Neural progenitor cell (in vitro differentiated cells): ENCODE data around the gene DDX52. TPM values are rescaled to one million over a fixed set of nuclear protein-coding genes. Genes with fewer than 3 reads are reported as not detected.

ENCODE experiments used
- DNase-seq: peaks from one replicate; pipeline ENCODE4 v3.0.0-alpha.2; 2016; ENCODE audit warnings: low spot score
- H2AFZ ChIP-seq: fragments of 200-600 bp; sonication (generic); replicated peaks from 2 replicates; pipeline ENCODE4 v1.6.1; 2016; ENCODE audit warnings: antibody characterized with exemption
- H3F3A ChIP-seq: fragments of 200-600 bp; sonication (generic); 2 replicates; pipeline ENCODE4 v1.6.1; 2016; ENCODE audit warnings: antibody characterized with exemption, low read depth
- H3K27ac ChIP-seq: fragments of 200-600 bp; sonication (generic); 2 replicates; pipeline ENCODE4 v1.5.1; 2016; ENCODE audit warnings: mild to moderate bottlenecking
- H3K27me3 ChIP-seq: fragments of 200-600 bp; sonication (generic); 2 replicates; pipeline ENCODE4 v1.6.1; 2016; ENCODE audit warnings: mild to moderate bottlenecking, moderate library complexity
- H3K36me3 ChIP-seq: fragments of 200-600 bp; sonication (generic); 2 replicates; pipeline ENCODE4 v1.5.1; 2016
- H3K4me1 ChIP-seq: fragments of 200-600 bp; sonication (generic); 2 replicates; pipeline ENCODE4 v1.6.1; 2016; ENCODE audit warnings: mixed run types
- H3K4me2 ChIP-seq: fragments of 200-600 bp; sonication (generic); 2 replicates; pipeline ENCODE4 v1.6.1; 2016
- H3K4me3 ChIP-seq: fragments of 200-600 bp; sonication (generic); 2 replicates; pipeline ENCODE4 v1.5.1; 2016
- H3K79me2 ChIP-seq: fragments of 200-600 bp; sonication (generic); 2 replicates; pipeline ENCODE4 v1.6.1; 2016; ENCODE audit warnings: low read depth
- H3K9ac ChIP-seq: fragments of 200-600 bp; sonication (generic); 2 replicates; pipeline ENCODE4 v1.6.1; 2016
- H3K9me3 ChIP-seq: fragments of 200-600 bp; sonication (generic); 2 replicates; pipeline ENCODE4 v1.5.1; 2016; ENCODE audit warnings: low read depth
- H4K20me1 ChIP-seq: fragments of 200-600 bp; sonication (generic); 2 replicates; pipeline ENCODE4 v1.6.1; 2016; ENCODE audit warnings: low read depth
- H3K27ac Mint-ChIP-seq: 3 replicates; pipeline ENCODE4 v1.8.0; 2021; ENCODE audit warnings: mixed read lengths
- H3K27me3 Mint-ChIP-seq: 2 replicates; pipeline ENCODE4 v1.8.0; 2022; ENCODE audit warnings: low read depth, mild to moderate bottlenecking, inconsistent platforms, moderate library complexity, mixed read lengths; ENCODE audit not compliant: insufficient read depth
- H3K36me3 Mint-ChIP-seq: 3 replicates; pipeline ENCODE4 v1.8.0; 2021; ENCODE audit warnings: mixed read lengths
- H3K4me1 Mint-ChIP-seq: 3 replicates; pipeline ENCODE4 v1.8.0; 2021; ENCODE audit warnings: mixed read lengths
- H3K4me3 Mint-ChIP-seq: 3 replicates; pipeline ENCODE4 v1.8.0; 2021; ENCODE audit warnings: mild to moderate bottlenecking, moderate library complexity, mixed read lengths
- H3K9me3 Mint-ChIP-seq: 3 replicates; pipeline ENCODE4 v1.8.0; 2020; ENCODE audit warnings: mixed read lengths
- CTCF ChIP-seq: fragments of 200-600 bp; sonication (generic); IDR thresholded peaks from 2 replicates; pipeline ENCODE4 v1.5.1; 2017; ENCODE audit warnings: antibody characterized with exemption, mild to moderate bottlenecking
- EZH2 ChIP-seq: fragments of 200-600 bp; sonication (generic); IDR thresholded peaks from 2 replicates; pipeline ENCODE4 v1.6.1; 2017; ENCODE audit warnings: antibody characterized with exemption, mild to moderate bottlenecking, moderate library complexity
- EZH2phosphoT487 ChIP-seq: fragments of 200-600 bp; sonication (generic); IDR thresholded peaks from 2 replicates; pipeline ENCODE4 v1.6.1; 2017; ENCODE audit warnings: antibody characterized with exemption
- total RNA-seq: library from RNA; depleted of rRNA; stranded (reverse); fragments of >200 nt; gene quantifications from 2 replicates; pipeline ENCODE4 v1.2.3, GENCODE V29; 2015; ENCODE audit warnings: low replicate concordance

Gene DDX52
- total RNA-seq, 1 donor from 2014 or later = 55.3 TPM

DNA sequence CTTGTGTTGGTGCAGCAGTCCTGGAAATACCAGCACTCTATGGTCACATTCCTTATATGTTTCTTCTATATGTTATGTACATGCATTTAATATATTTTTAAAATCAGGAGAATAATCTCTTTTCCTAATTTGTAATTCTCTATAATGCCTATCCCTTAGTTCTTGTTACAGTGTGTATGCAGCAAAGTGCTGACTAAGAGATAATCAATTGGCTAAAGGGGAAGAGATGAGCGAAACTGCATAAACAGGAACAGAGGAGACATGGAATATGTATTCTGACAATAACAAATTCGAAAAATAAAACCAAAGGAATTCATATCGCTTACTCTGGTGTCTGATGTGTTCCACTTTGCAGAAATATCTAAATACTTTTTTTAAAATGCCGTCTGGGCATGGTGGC is 75.7 kb downstream of the DDX52 start:
- Histone ChIP-seq H4K20me1 (no peaks in the 10 kb centered on the region), H3K9ac (no peak overlapping the region), H3F3A (peaks cover 4% of the 10 kb centered on the region), H3K36me3 (peaks cover 28% of the 10 kb centered on the region), H3K4me3 (no peak overlapping the region), H3K4me2 (no peak overlapping the region), H2AFZ (no peak overlapping the region), H3K4me1 (no peaks in the 10 kb centered on the region), H3K9me3 (no peaks in the 10 kb centered on the region), H3K79me2 (no peaks in the 10 kb centered on the region), H3K27me3 (no peaks in the 10 kb centered on the region), H3K27ac (no peak overlapping the region)
- no peak for DNase-seq
- no peak for TF ChIP-seq CTCF
- no peak for TF ChIP-seq EZH2
- TF ChIP-seq EZH2phosphoT487 = no peak
- Mint-ChIP-seq H3K36me3 (peaks cover 29% of the 10 kb centered on the region), H3K4me3 (no peak overlapping the region), H3K9me3 (peaks cover 4% of the 10 kb centered on the region), H3K27ac (no peak overlapping the region), H3K27me3 (peaks cover 6% of the 10 kb centered on the region), H3K4me1 (no peaks in the 10 kb centered on the region)

- no peak for DNase-seq
- Histone ChIP-seq H3K27ac (no peak overlapping the region), H3K4me3 (no peak overlapping the region), H2AFZ (no peak overlapping the region), H3F3A (peaks cover 4% of the 10 kb centered on the region), H3K36me3 (peaks cover 28% of the 10 kb centered on the region), H3K4me2 (no peak overlapping the region), H3K9ac (no peak overlapping the region), H3K9me3 (no peaks in the 10 kb centered on the region), H3K4me1 (no peaks in the 10 kb centered on the region), H4K20me1 (no peaks in the 10 kb centered on the region), H3K27me3 (no peaks in the 10 kb centered on the region), H3K79me2 (no peaks in the 10 kb centered on the region)
- Mint-ChIP-seq H3K4me1 (peaks cover 3% of the 10 kb centered on the region), H3K9me3 (peaks cover 4% of the 10 kb centered on the region), H3K27ac (no peak overlapping the region), H3K4me3 (no peak overlapping the region), H3K36me3 (peaks cover 29% of the 10 kb centered on the region), H3K27me3 (peaks cover 6% of the 10 kb centered on the region)
- TF ChIP-seq EZH2 = no peak
- no peak for TF ChIP-seq EZH2phosphoT487
- TF ChIP-seq CTCF = no peak
Observed at GRCh38 chr17:37567137-37567536, 76.1 kb downstream of the DDX52 start.

DNA sequence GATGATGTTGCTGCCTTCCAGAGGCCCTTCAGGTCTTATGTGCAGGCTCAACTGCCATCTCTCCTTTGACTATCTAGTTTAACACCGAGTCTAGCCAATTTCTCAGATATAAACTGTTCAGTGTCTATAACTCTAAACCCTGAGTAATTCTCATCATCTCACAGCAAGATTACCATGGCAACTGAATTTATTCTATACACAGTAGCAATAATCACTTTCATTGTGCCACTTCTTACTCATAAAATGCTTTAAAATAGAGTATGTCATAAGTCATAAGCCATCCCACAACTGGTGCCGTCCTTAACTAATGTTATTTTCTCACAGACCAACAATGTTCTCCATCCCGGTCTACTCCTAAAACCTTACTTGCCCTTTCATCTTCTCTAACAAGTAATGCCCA is 79.0 kb downstream of the DDX52 start:
- Histone ChIP-seq H3K27ac (no peak overlapping the region), H3K36me3 (peaks cover 27% of the 10 kb centered on the region), H4K20me1 (no peaks in the 10 kb centered on the region), H3K9ac (no peak overlapping the region), H2AFZ (no peak overlapping the region), H3K4me1 (no peaks in the 10 kb centered on the region), H3F3A (no peaks in the 10 kb centered on the region), H3K27me3 (no peaks in the 10 kb centered on the region), H3K4me2 (no peak overlapping the region), H3K4me3 (no peak overlapping the region), H3K79me2 (no peaks in the 10 kb centered on the region), H3K9me3 (no peaks in the 10 kb centered on the region)
- H3K27ac Mint-ChIP-seq = no peak overlapping the region
- no peak overlapping the region for H3K4me3 Mint-ChIP-seq
- peaks cover 6% of the 10 kb centered on the region for H3K27me3 Mint-ChIP-seq
- no peak for DNase-seq
- peaks cover 3% of the 10 kb centered on the region for H3K4me1 Mint-ChIP-seq
- TF ChIP-seq EZH2phosphoT487 (no peak), CTCF (no peak), EZH2 (no peak)
- H3K36me3 Mint-ChIP-seq = peaks cover 34% of the 10 kb centered on the region
- peaks cover 4% of the 10 kb centered on the region for H3K9me3 Mint-ChIP-seq
